T-helper 2 cell treated with Interferon-gamma antibody and Interleukin-4, amounts not matched to agents 5 μg/mL and 100 μg/mL, for 36 hours (primary cell): ENCODE data around the gene PERM1.

ENCODE experiments used
- DNase-seq: peaks from one replicate; pipeline ENCODE4 v3.0.0; 2021; ENCODE audit warnings: low spot score
- H3K27ac Mint-ChIP-seq: one replicate; pipeline ENCODE4 v1.8.0; 2021; ENCODE audit warnings: mild to moderate bottlenecking, mixed read lengths
- H3K27me3 Mint-ChIP-seq: one replicate; pipeline ENCODE4 v1.8.0; 2021; ENCODE audit warnings: low read depth, mixed read lengths
- H3K36me3 Mint-ChIP-seq: one replicate; pipeline ENCODE4 v1.8.0; 2021; ENCODE audit warnings: low read depth, mixed read lengths
- H3K4me1 Mint-ChIP-seq: one replicate; pipeline ENCODE4 v1.8.0; 2021; ENCODE audit warnings: low read depth, mixed read lengths
- H3K4me3 Mint-ChIP-seq: one replicate; pipeline ENCODE4 v1.8.0; 2022; ENCODE audit warnings: mild to moderate bottlenecking, moderate library complexity, mixed read lengths
- H3K9me3 Mint-ChIP-seq: one replicate; pipeline ENCODE4 v1.8.0; 2021; ENCODE audit warnings: mixed read lengths

PERM1 gene

GRCh38 chr1:962381-963300 is 19.3 kb downstream of the PERM1 start:
- peaks cover 5% of the 10 kb centered on the region for H3K36me3 Mint-ChIP-seq
- peaks cover 4% of the 10 kb centered on the region for H3K4me1 Mint-ChIP-seq
- peak overlapping the region; percentile 61 for H3K4me3 Mint-ChIP-seq
- no peaks in the 10 kb centered on the region for H3K27me3 Mint-ChIP-seq
- no peaks in the 10 kb centered on the region for H3K9me3 Mint-ChIP-seq
- no peak for DNase-seq
- H3K27ac Mint-ChIP-seq = peak overlapping the region; percentile 49

- DNase-seq = no peak
- peaks cover 9% of the 10 kb centered on the region for H3K36me3 Mint-ChIP-seq
- peaks cover 7% of the 10 kb centered on the region for H3K4me1 Mint-ChIP-seq
- H3K9me3 Mint-ChIP-seq = no peaks in the 10 kb centered on the region
- H3K4me3 Mint-ChIP-seq = peak overlapping the region; percentile 46
- H3K27ac Mint-ChIP-seq = no peak overlapping the region
- no peaks in the 10 kb centered on the region for H3K27me3 Mint-ChIP-seq
Measured at GRCh38 chr1:961132-961669, 20.7 kb downstream of the PERM1 start.

- peak; percentile 80 for DNase-seq
- peaks cover 7% of the 10 kb centered on the region for H3K4me1 Mint-ChIP-seq
Measured at GRCh38 chr1:960363-961131, 21.3 kb downstream of the PERM1 start, which contains the start of gene KLHL17. KLHL17 (plus strand) TSS chr1:960584; CDS start chr1:960694, 110 bp downstream.

GRCh38 chr1:959731-960362 is 22.0 kb downstream of the PERM1 start:
- Mint-ChIP-seq H3K9me3 (no peaks in the 10 kb centered on the region), H3K4me3 (peak overlapping the region; percentile 71), H3K4me1 (peaks cover 7% of the 10 kb centered on the region), H3K36me3 (peaks cover 14% of the 10 kb centered on the region), H3K27ac (no peak overlapping the region), H3K27me3 (no peaks in the 10 kb centered on the region)
- DNase-seq = no peak

More at GRCh38 chr1:960363-961131, 21.3 kb downstream of the PERM1 start, which contains the start of gene KLHL17:
- Mint-ChIP-seq H3K27me3 (no peaks in the 10 kb centered on the region), H3K9me3 (no peaks in the 10 kb centered on the region), H3K4me3 (peak within 1 kb of the TSS; percentile 71), H3K27ac (no peak within 1 kb of the TSS), H3K36me3 (peaks cover 9% of the 10 kb centered on the region)

- peaks cover 16% of the 10 kb centered on the region for H3K36me3 Mint-ChIP-seq
- H3K4me3 Mint-ChIP-seq = peak within 1 kb of the TSS; percentile 94
- peak; percentile 90 for DNase-seq
- no peaks in the 10 kb centered on the region for H3K9me3 Mint-ChIP-seq
- peaks cover 7% of the 10 kb centered on the region for H3K4me1 Mint-ChIP-seq
- H3K27me3 Mint-ChIP-seq = no peaks in the 10 kb centered on the region
- H3K27ac Mint-ChIP-seq = peak within 1 kb of the TSS; percentile 86
Measured at GRCh38 chr1:958823-959730, 22.8 kb downstream of the PERM1 start, which contains the start of gene NOC2L. NOC2L (minus strand) TSS chr1:959256; CDS start chr1:959240, 16 bp downstream.

GRCh38 chr1:956636-957035 is 25.3 kb downstream of the PERM1 start:
- Mint-ChIP-seq H3K9me3 (no peaks in the 10 kb centered on the region), H3K4me3 (no peak overlapping the region), H3K27me3 (no peaks in the 10 kb centered on the region), H3K27ac (no peak overlapping the region), H3K4me1 (peaks cover 7% of the 10 kb centered on the region), H3K36me3 (peaks cover 21% of the 10 kb centered on the region)
- no peak for DNase-seq

GRCh38 chr1:955474-955873 is 26.4 kb downstream of the PERM1 start:
- DNase-seq = no peak
- Mint-ChIP-seq H3K4me1 (peaks cover 7% of the 10 kb centered on the region), H3K4me3 (no peak overlapping the region), H3K9me3 (no peaks in the 10 kb centered on the region), H3K27ac (no peak overlapping the region), H3K36me3 (peaks cover 30% of the 10 kb centered on the region), H3K27me3 (no peaks in the 10 kb centered on the region)

- Mint-ChIP-seq H3K27me3 (no peaks in the 10 kb centered on the region), H3K9me3 (no peaks in the 10 kb centered on the region), H3K36me3 (peaks cover 35% of the 10 kb centered on the region), H3K27ac (no peak overlapping the region), H3K4me1 (peaks cover 7% of the 10 kb centered on the region), H3K4me3 (no peak overlapping the region)
- no peak for DNase-seq
Measured at GRCh38 chr1:954927-955326, 27.0 kb downstream of the PERM1 start.

- Mint-ChIP-seq H3K4me1 (peaks cover 7% of the 10 kb centered on the region), H3K9me3 (no peaks in the 10 kb centered on the region), H3K27ac (no peak overlapping the region), H3K4me3 (no peak overlapping the region), H3K27me3 (no peaks in the 10 kb centered on the region), H3K36me3 (peaks cover 42% of the 10 kb centered on the region)
- no peak for DNase-seq
Measured at GRCh38 chr1:953524-954320, 28.2 kb downstream of the PERM1 start.

GRCh38 chr1:952603-953002 is 29.3 kb downstream of the PERM1 start:
- H3K36me3 Mint-ChIP-seq = peaks cover 42% of the 10 kb centered on the region
- H3K27ac Mint-ChIP-seq = no peak overlapping the region
- no peak for DNase-seq
- no peak overlapping the region for H3K4me3 Mint-ChIP-seq
- H3K9me3 Mint-ChIP-seq = no peaks in the 10 kb centered on the region
- no peaks in the 10 kb centered on the region for H3K27me3 Mint-ChIP-seq
- H3K4me1 Mint-ChIP-seq = peaks cover 2% of the 10 kb centered on the region

- no peak overlapping the region for H3K4me3 Mint-ChIP-seq
- H3K27ac Mint-ChIP-seq = no peak overlapping the region
- no peak for DNase-seq
- no peaks in the 10 kb centered on the region for H3K27me3 Mint-ChIP-seq
- H3K4me1 Mint-ChIP-seq = no peaks in the 10 kb centered on the region
- H3K9me3 Mint-ChIP-seq = no peaks in the 10 kb centered on the region
- H3K36me3 Mint-ChIP-seq = peaks cover 44% of the 10 kb centered on the region
Measured at GRCh38 chr1:952201-952600, 29.7 kb downstream of the PERM1 start.

GRCh38 chr1:951364-951763 is 30.5 kb downstream of the PERM1 start:
- H3K4me3 Mint-ChIP-seq = no peak overlapping the region
- H3K4me1 Mint-ChIP-seq = no peaks in the 10 kb centered on the region
- no peak for DNase-seq
- H3K9me3 Mint-ChIP-seq = no peaks in the 10 kb centered on the region
- H3K27ac Mint-ChIP-seq = no peak overlapping the region
- peaks cover 44% of the 10 kb centered on the region for H3K36me3 Mint-ChIP-seq
- H3K27me3 Mint-ChIP-seq = no peaks in the 10 kb centered on the region
